GM13976 (cell line): Measurements from ENCODE around the gene PRKAR1A.
"Not testable (repeated sequence)": the region's sequence is repeated elsewhere in the genome, so short reads cannot be mapped to it uniquely, and the experiment has no call there.

ENCODE experiments used
- DNase-seq: peaks from one replicate; pipeline ENCODE4 v3.0.0; 2012; ENCODE audit warnings: low spot score
- CTCF ChIP-seq: IDR thresholded peaks from 2 replicates; pipeline ENCODE4 v1.5.1; 2012; ENCODE audit warnings: borderline replicate concordance, mild to moderate bottlenecking; ENCODE audit not compliant: insufficient read depth; ENCODE audit errors: extremely low read depth, missing control alignments, control extremely low read depth
- in situ Hi-C: fragments of 300-500 bp; cut with MboI; formaldehyde crosslinking; loops from one replicate; pipeline ENCODE4 v1.12.0; 2022; ENCODE audit warnings: low sequenced_read_pairs, mixed read lengths, inconsistent platforms; ENCODE audit not compliant: unreplicated experiment

The PRKAR1A gene

GRCh38 chr17:68581863-68582645 lies 69.8 kb downstream of the PRKAR1A start:
- TF ChIP-seq CTCF, result no peak
- no peak for DNase-seq
- in situ Hi-C loops, result no loop called here

- in situ Hi-C loops, DNase-seq: not testable (repeated sequence)
Observed at GRCh38 chr17:68582867-68583266, 70.6 kb downstream of the PRKAR1A start.

- no peak for DNase-seq
- in situ Hi-C loops, result no loop called here
- TF ChIP-seq CTCF, result no peak
Observed at GRCh38 chr17:68584581-68585303, 72.5 kb downstream of the PRKAR1A start.

GRCh38 chr17:68585643-68586042 lies 73.4 kb downstream of the PRKAR1A start:
- in situ Hi-C loops, result no loop called here
- TF ChIP-seq CTCF, result no peak
- no peak for DNase-seq

GRCh38 chr17:68587026-68587425 lies 74.8 kb downstream of the PRKAR1A start:
- DNase-seq, result no peak
- in situ Hi-C loops, result no loop called here
- no peak for TF ChIP-seq CTCF

- in situ Hi-C loops, result no loop called here
- TF ChIP-seq CTCF, result no peak
- no peak for DNase-seq
Observed at GRCh38 chr17:68587847-68588246, 75.6 kb downstream of the PRKAR1A start.

GRCh38 chr17:68588362-68588761 lies 76.1 kb downstream of the PRKAR1A start:
- no peak for TF ChIP-seq CTCF
- DNase-seq, result no peak
- in situ Hi-C loops, result no loop called here
